ENCODE data around the gene TNNC1. TPM values are rescaled to one million over a fixed set of nuclear protein-coding genes. Genes with fewer than 3 reads are reported as not detected.

Gene TNNC1
- total RNA-seq, 1 experiment from 2014 or later: not detected

DNA sequence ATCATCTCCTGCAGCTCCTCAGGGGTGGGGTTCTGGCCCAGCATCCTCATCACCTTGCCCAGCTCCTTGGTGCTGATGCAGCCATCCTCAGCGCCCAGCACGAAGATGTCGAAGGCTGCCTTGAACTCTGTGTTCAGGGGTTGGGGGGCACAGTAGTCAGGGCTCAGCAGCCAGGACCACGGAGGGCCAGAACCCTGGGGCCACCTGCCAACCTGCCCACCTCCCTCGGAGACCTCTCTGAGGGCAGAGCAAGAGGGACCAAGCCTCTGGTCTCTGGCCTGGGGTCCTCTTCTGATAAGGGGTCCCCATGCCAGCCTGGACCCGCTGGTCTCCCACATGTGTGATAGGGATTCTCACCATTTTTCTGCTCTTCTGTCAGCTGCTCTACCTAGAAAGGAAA, 1.7 kb downstream of the TNNC1 start:
- H3K36me3 ChIP-seq (ENCODE audit: insufficient read depth, low read length): no peaks in the 10 kb centered on the region
- H3K79me2 ChIP-seq (ENCODE audit: low read length): peaks cover 20% of the 10 kb centered on the region
- H3K4me2 ChIP-seq (ENCODE audit: low read depth, low read length, poor library complexity, severe bottlenecking): no peak overlapping the region
- no peak overlapping the region for H3K27ac ChIP-seq (ENCODE audit: low read length)
- no peaks in the 10 kb centered on the region for H3K9me3 ChIP-seq (ENCODE audit: low read length)
- peaks cover 20% of the 10 kb centered on the region for H3K4me1 ChIP-seq (ENCODE audit: low read length)
- no peaks in the 10 kb centered on the region for H3K27me3 ChIP-seq (ENCODE audit: low read length)
- H3K9ac ChIP-seq (ENCODE audit: low read length): no peak overlapping the region
- DNase-seq: no peak
- H3K9me2 ChIP-seq (replicated peaks; ENCODE audit: insufficient read depth, low read length): no peaks in the 10 kb centered on the region
- H4K20me1 ChIP-seq (ENCODE audit: insufficient read depth, low read depth, low read length): no peaks in the 10 kb centered on the region
- H3K4me3 ChIP-seq (ENCODE audit: low read length): no peak overlapping the region
- no peak overlapping the region for H2AFZ ChIP-seq (ENCODE audit: low read length)

DNA sequence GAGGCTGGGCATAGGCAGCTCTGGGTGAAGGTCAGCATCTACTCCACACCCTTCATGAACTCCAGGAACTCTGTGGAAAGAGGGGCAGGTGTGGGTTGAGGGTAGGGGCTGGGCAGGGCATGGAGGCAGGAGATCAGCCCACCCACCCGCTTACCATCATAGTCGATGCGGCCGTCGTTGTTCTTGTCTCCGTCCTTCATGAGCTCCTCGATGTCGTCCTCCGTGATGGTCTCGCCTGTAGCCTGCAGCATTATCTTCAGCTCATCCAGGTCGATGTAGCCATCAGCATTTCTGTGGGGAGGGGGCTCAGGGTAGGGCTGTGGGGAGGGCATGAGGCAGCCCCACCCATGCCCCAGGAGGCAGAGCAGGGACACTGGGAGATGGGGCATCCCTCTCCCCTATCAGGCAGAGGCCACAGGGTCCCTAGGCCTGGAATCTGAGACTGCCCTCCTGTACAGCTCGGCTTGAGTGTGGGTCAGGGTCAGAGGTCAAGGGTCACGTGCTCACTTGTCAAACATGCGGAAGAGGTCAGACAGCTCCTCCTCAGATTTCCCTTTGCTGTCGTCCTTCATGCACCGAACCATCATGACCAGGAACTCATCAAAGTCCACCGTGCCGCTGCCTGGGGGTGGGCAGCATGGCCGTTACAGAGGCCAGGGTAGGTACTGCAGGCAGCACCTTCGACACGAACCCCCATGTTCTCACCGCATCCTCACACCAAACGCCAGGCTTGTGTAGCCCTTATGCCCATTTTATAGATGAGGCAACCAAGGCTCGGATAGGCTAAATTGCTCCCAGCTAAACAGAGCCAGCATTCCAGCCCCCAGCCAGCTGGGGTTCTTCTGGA, 2.4 kb downstream of the TNNC1 start:
- H3K27ac ChIP-seq (ENCODE audit: low read length): no peak overlapping the region
- H3K4me1 ChIP-seq (ENCODE audit: low read length): peaks cover 13% of the 10 kb centered on the region
- H3K9ac ChIP-seq (ENCODE audit: low read length): no peak overlapping the region
- H3K36me3 ChIP-seq (ENCODE audit: insufficient read depth, low read length): no peaks in the 10 kb centered on the region
- peaks cover 14% of the 10 kb centered on the region for H3K79me2 ChIP-seq (ENCODE audit: low read length)
- H3K9me2 ChIP-seq (replicated peaks; ENCODE audit: insufficient read depth, low read length): no peaks in the 10 kb centered on the region
- no peak overlapping the region for H2AFZ ChIP-seq (ENCODE audit: low read length)
- H3K4me3 ChIP-seq (ENCODE audit: low read length): no peak overlapping the region
- DNase-seq: no peak
- H4K20me1 ChIP-seq (ENCODE audit: insufficient read depth, low read depth, low read length): no peaks in the 10 kb centered on the region
- H3K9me3 ChIP-seq (ENCODE audit: low read length): no peaks in the 10 kb centered on the region
- H3K27me3 ChIP-seq (ENCODE audit: low read length): no peaks in the 10 kb centered on the region
- H3K4me2 ChIP-seq (ENCODE audit: low read depth, low read length, poor library complexity, severe bottlenecking): no peak overlapping the region

- H3K4me3 ChIP-seq (ENCODE audit: low read length): no peak overlapping the region
- H3K79me2 ChIP-seq (ENCODE audit: low read length): peaks cover 6% of the 10 kb centered on the region
- no peaks in the 10 kb centered on the region for H3K36me3 ChIP-seq (ENCODE audit: insufficient read depth, low read length)
- no peaks in the 10 kb centered on the region for H3K9me2 ChIP-seq (replicated peaks; ENCODE audit: insufficient read depth, low read length)
- no peaks in the 10 kb centered on the region for H3K27me3 ChIP-seq (ENCODE audit: low read length)
- H2AFZ ChIP-seq (ENCODE audit: low read length): no peak overlapping the region
- no peak overlapping the region for H3K4me2 ChIP-seq (ENCODE audit: low read depth, low read length, poor library complexity, severe bottlenecking)
- DNase-seq: no peak
- peaks cover 11% of the 10 kb centered on the region for H3K4me1 ChIP-seq (ENCODE audit: low read length)
- no peaks in the 10 kb centered on the region for H3K9me3 ChIP-seq (ENCODE audit: low read length)
- no peaks in the 10 kb centered on the region for H4K20me1 ChIP-seq (ENCODE audit: insufficient read depth, low read depth, low read length)
- H3K9ac ChIP-seq (ENCODE audit: low read length): no peak overlapping the region
- H3K27ac ChIP-seq (ENCODE audit: low read length): no peak overlapping the region
These were observed 3.2 kb downstream of the TNNC1 start for GRCh38 chr3:52450489-52451236.

DNA sequence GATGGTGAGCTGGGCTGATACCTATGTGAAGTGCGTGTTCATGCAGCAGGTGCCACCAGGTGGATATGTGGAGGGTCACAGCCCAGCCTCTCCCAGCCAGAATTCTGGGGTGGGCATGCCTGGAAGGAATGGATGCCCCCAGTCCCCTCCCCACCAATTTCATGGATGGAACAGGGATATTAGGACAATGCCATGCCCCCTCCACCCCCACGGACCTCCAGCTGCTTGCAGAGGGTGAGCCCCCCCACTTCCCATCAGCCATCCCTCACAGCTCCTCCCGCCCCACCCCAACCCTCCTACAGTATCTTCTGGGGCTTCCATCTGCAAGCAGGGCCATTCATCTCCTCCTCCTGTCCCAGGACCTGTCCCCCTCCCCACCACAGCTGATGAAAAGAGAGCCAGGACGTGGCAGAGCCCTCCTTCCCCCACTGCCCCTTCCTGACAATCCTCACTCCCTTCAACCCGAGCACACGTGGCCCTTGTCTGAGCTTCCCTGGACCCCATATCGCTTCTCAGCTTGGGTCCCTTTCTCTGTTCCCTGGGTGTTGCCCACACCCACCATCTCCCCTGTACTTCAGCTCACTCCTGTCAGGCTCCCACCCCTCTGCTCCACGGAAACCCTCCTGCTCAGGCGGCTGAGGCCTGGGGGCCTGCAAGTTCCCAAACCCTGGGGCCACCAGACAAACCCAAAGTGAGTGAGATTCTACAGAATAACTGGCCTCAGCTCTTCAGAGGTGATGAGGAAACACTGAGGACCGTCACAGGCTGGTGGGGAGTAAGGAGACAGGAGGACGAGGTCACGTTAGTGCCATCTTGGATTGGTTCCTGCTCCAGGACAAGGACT, 6.1 kb downstream of the TNNC1 start:
- H3K4me1 ChIP-seq (ENCODE audit: low read length): peaks cover 6% of the 10 kb centered on the region; the same call in 1 of the 2 replicates
- no peak overlapping the region for H3K27ac ChIP-seq (ENCODE audit: low read length)
- H3K9me2 ChIP-seq (replicated peaks; ENCODE audit: insufficient read depth, low read length): no peaks in the 10 kb centered on the region
- no peak for DNase-seq
- H4K20me1 ChIP-seq (ENCODE audit: insufficient read depth, low read depth, low read length): no peaks in the 10 kb centered on the region
- H3K4me2 ChIP-seq (ENCODE audit: low read depth, low read length, poor library complexity, severe bottlenecking): no peak overlapping the region
- no peak overlapping the region for H3K4me3 ChIP-seq (ENCODE audit: low read length)
- H3K9me3 ChIP-seq (ENCODE audit: low read length): no peaks in the 10 kb centered on the region
- no peak overlapping the region for H2AFZ ChIP-seq (ENCODE audit: low read length)
- H3K79me2 ChIP-seq (ENCODE audit: low read length): no peaks in the 10 kb centered on the region
- H3K9ac ChIP-seq (ENCODE audit: low read length): no peak overlapping the region
- H3K27me3 ChIP-seq (ENCODE audit: low read length): no peaks in the 10 kb centered on the region
- no peaks in the 10 kb centered on the region for H3K36me3 ChIP-seq (ENCODE audit: insufficient read depth, low read length)

DNA sequence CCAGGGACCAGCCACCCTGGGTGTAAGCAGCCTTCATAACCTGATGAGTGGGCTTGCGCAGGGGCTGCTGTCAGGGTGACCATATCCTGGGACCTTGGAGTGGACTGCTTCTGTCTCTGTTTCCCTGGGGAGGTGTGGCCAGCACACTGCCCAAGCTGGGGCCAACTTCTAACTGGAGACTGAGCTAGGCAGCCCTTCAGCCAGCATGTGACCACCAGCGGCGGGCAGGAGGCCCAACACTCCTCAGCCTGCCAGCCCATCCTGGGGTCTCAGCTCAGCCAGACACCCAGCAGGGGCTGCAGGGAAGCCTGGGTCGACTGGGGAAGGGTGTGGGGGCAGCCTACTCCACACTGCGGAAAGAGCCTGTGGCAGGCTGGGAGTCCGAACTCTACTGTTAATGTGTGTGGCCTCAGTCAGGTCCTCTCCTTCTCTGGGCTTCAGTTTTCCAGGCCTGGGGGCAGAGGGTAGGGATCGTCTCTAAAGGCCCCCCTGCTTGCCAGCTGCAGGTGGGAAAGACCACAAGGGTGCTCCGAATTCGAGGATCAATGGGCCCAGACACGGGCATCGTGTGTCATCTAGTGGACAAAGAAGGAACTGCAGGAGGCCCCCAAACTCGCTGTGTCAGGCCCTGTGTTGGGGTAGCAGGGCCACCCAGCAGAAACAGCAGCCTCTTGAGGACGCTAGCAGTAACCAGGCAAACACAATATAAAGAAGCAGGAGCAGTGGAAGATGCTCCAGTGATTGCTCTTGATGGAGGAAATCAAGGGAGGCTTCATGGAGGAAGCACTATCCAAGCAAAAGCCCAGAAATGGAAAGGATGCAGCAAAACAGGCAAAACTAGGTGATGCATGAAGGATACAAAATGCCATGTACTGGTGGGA, 7.0 kb downstream of the TNNC1 start:
- H3K4me2 ChIP-seq (ENCODE audit: low read depth, low read length, poor library complexity, severe bottlenecking): no peak overlapping the region
- H4K20me1 ChIP-seq (ENCODE audit: insufficient read depth, low read depth, low read length): no peaks in the 10 kb centered on the region
- H3K9ac ChIP-seq (ENCODE audit: low read length): no peak overlapping the region
- H3K4me1 ChIP-seq (ENCODE audit: low read length): peaks cover 6% of the 10 kb centered on the region; the same call in 1 of the 2 replicates
- DNase-seq: peak; percentile 93
- no peak overlapping the region for H3K4me3 ChIP-seq (ENCODE audit: low read length)
- no peaks in the 10 kb centered on the region for H3K9me3 ChIP-seq (ENCODE audit: low read length)
- H3K36me3 ChIP-seq (ENCODE audit: insufficient read depth, low read length): no peaks in the 10 kb centered on the region
- H3K27ac ChIP-seq (ENCODE audit: low read length): no peak overlapping the region
- H3K79me2 ChIP-seq (ENCODE audit: low read length): no peaks in the 10 kb centered on the region
- H3K27me3 ChIP-seq (ENCODE audit: low read length): no peaks in the 10 kb centered on the region
- H3K9me2 ChIP-seq (replicated peaks; ENCODE audit: insufficient read depth, low read length): no peaks in the 10 kb centered on the region
- no peak overlapping the region for H2AFZ ChIP-seq (ENCODE audit: low read length)

DNA sequence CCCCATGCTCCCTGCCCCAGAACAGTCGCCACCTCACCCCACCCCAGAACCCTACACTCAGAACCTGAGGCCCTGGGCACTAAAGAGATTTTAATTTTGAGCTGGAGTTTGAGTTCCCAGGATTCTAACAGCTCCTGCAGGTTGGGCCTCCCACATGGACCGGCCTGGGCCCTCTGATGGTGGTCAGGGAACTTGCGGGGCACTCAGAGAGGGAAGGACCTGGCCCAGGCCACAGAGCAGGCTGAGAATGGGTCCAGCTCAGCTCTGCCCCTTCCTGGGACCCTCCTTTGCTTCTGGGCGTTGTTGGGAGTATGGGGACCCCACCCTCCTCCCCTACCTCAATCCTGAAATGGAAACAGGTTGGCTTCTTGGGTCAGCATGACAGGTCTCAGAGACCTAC, 7.8 kb downstream of the TNNC1 start:
- no peak for DNase-seq
- Histone ChIP-seq H3K9me3 (ENCODE audit: low read length) (no peaks in the 10 kb centered on the region), H4K20me1 (ENCODE audit: insufficient read depth, low read depth, low read length) (no peaks in the 10 kb centered on the region), H3K79me2 (ENCODE audit: low read length) (no peaks in the 10 kb centered on the region), H3K27me3 (ENCODE audit: low read length) (no peaks in the 10 kb centered on the region), H2AFZ (ENCODE audit: low read length) (no peak overlapping the region), H3K4me3 (ENCODE audit: low read length) (no peak overlapping the region), H3K9ac (ENCODE audit: low read length) (no peak overlapping the region), H3K4me2 (ENCODE audit: low read depth, low read length, poor library complexity, severe bottlenecking) (no peak overlapping the region), H3K27ac (ENCODE audit: low read length) (no peak overlapping the region), H3K4me1 (ENCODE audit: low read length) (peaks cover 6% of the 10 kb centered on the region; the same call in 1 of the 2 replicates), H3K9me2 (replicated peaks; ENCODE audit: insufficient read depth, low read length) (no peaks in the 10 kb centered on the region), H3K36me3 (ENCODE audit: insufficient read depth, low read length) (no peaks in the 10 kb centered on the region)

GRCh38 chr3:52444860-52445793, 8.7 kb downstream of the TNNC1 start, which contains the start of gene SEMA3G:
Gene SEMA3G (minus strand): TSS chr3:52445103. CDS start chr3:52445027, 76 bp downstream.
- Histone ChIP-seq H3K27ac (ENCODE audit: low read length) (no peak within 1 kb of the TSS), H3K4me1 (ENCODE audit: low read length) (peaks cover 6% of the 10 kb centered on the region; the same call in 1 of the 2 replicates), H3K79me2 (ENCODE audit: low read length) (no peaks in the 10 kb centered on the region), H2AFZ (ENCODE audit: low read length) (no peak within 1 kb of the TSS), H3K9ac (ENCODE audit: low read length) (no peak within 1 kb of the TSS; the same call in 1 of the 2 replicates), H3K36me3 (ENCODE audit: insufficient read depth, low read length) (no peaks in the 10 kb centered on the region), H3K9me3 (ENCODE audit: low read length) (no peaks in the 10 kb centered on the region), H3K4me2 (ENCODE audit: low read depth, low read length, poor library complexity, severe bottlenecking) (peak within 1 kb of the TSS; percentile 46), H3K27me3 (ENCODE audit: low read length) (no peaks in the 10 kb centered on the region), H3K4me3 (ENCODE audit: low read length) (no peak within 1 kb of the TSS), H3K9me2 (replicated peaks; ENCODE audit: insufficient read depth, low read length) (no peaks in the 10 kb centered on the region), H4K20me1 (ENCODE audit: insufficient read depth, low read depth, low read length) (no peaks in the 10 kb centered on the region)
- peak; percentile 90 for DNase-seq

Data from Karpas-422 (cell line).